HG02759 (cell line): ENCODE results near the gene EIF4G1.
A peak's percentile ranks its signal among the peaks of the same experiment; 100 is the strongest.
"Not testable (repeated sequence)": the region's sequence is repeated elsewhere in the genome, so short reads cannot be mapped to it uniquely, and the experiment has no call there.

Source experiments
- ATAC-seq: cut with Tn5 transposase; IDR thresholded peaks from one replicate; pipeline ENCODE4 v1.9.1; 2021; ENCODE audit warnings: mild to moderate bottlenecking, moderate library complexity; ENCODE audit not compliant: unreplicated experiment

EIF4G1 gene

GRCh38 chr3:184314363-184314699 is at the start of gene EIF4G1:
Gene EIF4G1, plus strand, starts transcription at chr3:184314606. Its CDS starts 1,191 bp downstream, at chr3:184315797.
- ATAC-seq: peak; percentile 89

GRCh38 chr3:184267249-184267648 is 47.2 kb upstream of the EIF4G1 start:
- not testable (repeated sequence) for ATAC-seq

- no peak for ATAC-seq
Observed at GRCh38 chr3:184272269-184272668, 42.1 kb upstream of the EIF4G1 start.

GRCh38 chr3:184275381-184275701 is 39.1 kb upstream of the EIF4G1 start:
- no peak for ATAC-seq

- no peak for ATAC-seq
Observed at GRCh38 chr3:184275961-184276910, 38.2 kb upstream of the EIF4G1 start, which contains the start of gene ECE2. Gene ECE2, plus strand, starts transcription at chr3:184276022. Its CDS starts 132 bp downstream, at chr3:184276154.

- no peak for ATAC-seq
Observed at GRCh38 chr3:184277366-184277765, 37.0 kb upstream of the EIF4G1 start.

GRCh38 chr3:184282941-184283340 is 31.5 kb upstream of the EIF4G1 start:
- ATAC-seq: no peak

- ATAC-seq: no peak
Observed at GRCh38 chr3:184283681-184284080, 30.7 kb upstream of the EIF4G1 start.

GRCh38 chr3:184284696-184285095 is 29.7 kb upstream of the EIF4G1 start:
- ATAC-seq: no peak

GRCh38 chr3:184289426-184289938 is 24.9 kb upstream of the EIF4G1 start:
- peak; percentile 43 for ATAC-seq

- no peak for ATAC-seq
Observed at GRCh38 chr3:184290331-184290730, 24.1 kb upstream of the EIF4G1 start.

- no peak for ATAC-seq
Observed at GRCh38 chr3:184291044-184291737, 23.2 kb upstream of the EIF4G1 start.

GRCh38 chr3:184291738-184292445 is 22.5 kb upstream of the EIF4G1 start:
- no peak for ATAC-seq

GRCh38 chr3:184295771-184296170 is 18.6 kb upstream of the EIF4G1 start:
- ATAC-seq: no peak

- ATAC-seq: no peak
Observed at GRCh38 chr3:184296616-184297015, 17.8 kb upstream of the EIF4G1 start.

- ATAC-seq: peak; percentile 95
Observed at GRCh38 chr3:184298759-184299487, 15.5 kb upstream of the EIF4G1 start, which contains the start of gene PSMD2. Gene PSMD2, plus strand, starts transcription at chr3:184299241. Its CDS starts 26 bp downstream, at chr3:184299267.

- no peak for ATAC-seq
Observed at GRCh38 chr3:184299488-184300377, 14.7 kb upstream of the EIF4G1 start.

GRCh38 chr3:184300378-184300720 is 14.1 kb upstream of the EIF4G1 start:
- no peak for ATAC-seq

GRCh38 chr3:184305577-184305976 is 8.8 kb upstream of the EIF4G1 start:
- no peak for ATAC-seq
